NOMO-1 treated with dmso at 0.1 percent for 144 hours (cell line): Measurements from ENCODE around the gene POTEG.
"Not testable (repeated sequence)": the region's sequence is repeated elsewhere in the genome, so short reads cannot be mapped to it uniquely, and the experiment has no call there.

Experiments
- DNase-seq: peaks from one replicate; lab custom pipeline; 2025; ENCODE audit not compliant: unreplicated experiment; lab: John Stamatoyannopoulos, UW

The POTEG gene

DNA sequence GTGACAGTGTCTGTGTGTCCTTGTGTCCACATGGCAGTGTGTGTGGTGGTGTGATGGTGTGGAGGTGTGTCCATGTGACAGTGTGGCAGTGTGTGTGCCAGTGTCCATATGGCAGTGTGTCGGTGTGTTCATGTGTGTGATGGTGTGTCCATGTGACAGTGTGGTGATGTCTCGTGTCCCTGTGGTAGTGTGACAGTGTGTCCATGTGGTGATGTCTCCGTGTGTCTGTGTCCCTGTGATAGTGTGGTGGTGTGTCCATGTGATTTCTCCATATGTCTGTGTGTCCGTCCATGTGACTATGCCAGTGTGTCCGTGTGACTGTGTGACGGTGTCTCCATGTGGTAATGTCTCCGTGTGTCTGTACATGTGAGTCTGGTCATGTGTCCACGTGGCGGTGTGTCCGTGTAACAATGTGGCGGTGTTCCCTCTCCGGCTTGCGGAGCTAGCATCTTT, 59.7 kb downstream of the POTEG start:
- not testable (repeated sequence) for DNase-seq

DNA sequence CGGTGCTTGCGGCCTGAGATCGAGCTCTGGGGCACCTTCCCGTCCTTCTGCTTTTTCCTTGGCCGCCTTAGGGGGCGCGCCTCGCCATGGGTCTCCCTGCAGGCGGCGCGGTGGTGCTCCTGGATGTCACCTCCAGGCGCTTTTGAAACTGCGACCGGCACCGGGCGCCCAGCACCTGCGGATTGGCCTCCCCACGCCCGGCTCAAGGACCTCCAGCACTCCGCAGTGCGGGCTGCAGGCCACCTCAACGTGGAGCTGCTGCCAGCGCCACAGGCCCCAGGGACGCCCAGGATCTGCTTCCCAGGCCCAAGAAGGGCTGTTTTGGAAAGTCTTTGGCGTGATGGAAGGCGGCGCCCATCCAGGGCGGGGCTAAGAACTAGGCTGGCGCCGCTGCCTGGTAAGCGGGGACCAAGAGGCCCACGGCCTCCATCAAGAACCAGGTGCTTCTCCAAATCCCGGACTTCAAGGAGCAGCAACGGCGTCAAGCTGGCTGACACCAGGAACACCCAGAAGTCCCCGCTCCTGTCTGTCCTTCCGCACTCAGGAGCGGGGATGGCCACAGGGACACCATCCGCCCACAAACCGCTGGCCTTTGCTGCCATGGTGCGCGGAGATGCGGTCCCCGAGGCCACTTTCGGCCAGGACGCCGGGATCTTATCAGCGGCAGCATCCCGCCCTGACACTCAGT, 61.2 kb downstream of the POTEG start:
- not testable (repeated sequence) for DNase-seq

DNA sequence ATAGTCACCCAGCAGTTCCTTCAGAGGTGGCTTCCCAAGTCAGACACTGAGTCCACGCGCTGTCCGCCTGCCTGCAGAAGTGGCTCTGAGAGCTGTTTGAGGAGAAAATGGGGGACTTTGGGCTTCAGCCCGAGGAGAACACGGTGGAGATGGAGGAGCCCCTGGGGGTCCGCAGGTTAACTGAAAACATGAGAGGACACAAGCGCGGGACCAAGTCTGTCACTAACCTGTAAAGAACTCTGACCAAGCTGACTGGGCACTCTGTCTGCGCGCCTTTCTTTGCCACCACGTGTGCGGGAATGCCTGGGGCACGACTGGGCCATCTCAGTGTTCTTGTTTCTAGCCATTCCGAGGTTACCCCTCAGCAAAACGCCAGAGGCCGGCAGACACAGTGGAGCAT, 62.4 kb downstream of the POTEG start:
- DNase-seq = not testable (repeated sequence)

DNA sequence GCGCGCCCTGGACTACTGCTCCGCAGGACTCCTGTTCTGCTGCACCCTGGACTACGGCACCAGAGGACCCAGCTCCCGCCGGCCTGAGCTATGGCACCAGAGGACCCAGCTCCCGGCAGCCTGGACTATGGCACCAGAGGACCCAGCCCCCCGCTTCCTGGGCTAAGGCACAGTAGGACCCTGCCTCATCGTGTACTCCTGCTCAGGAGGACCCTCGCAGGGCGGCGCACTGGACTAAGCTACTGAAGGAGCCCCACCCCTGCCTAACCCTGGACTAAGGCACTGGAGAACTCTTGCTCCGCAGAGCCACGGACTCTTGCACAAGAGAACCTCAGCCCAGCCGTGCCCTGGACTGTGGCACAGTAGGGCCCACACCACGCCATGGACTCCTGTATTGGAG, 71.3 kb downstream of the POTEG start:
- not testable (repeated sequence) for DNase-seq

DNA sequence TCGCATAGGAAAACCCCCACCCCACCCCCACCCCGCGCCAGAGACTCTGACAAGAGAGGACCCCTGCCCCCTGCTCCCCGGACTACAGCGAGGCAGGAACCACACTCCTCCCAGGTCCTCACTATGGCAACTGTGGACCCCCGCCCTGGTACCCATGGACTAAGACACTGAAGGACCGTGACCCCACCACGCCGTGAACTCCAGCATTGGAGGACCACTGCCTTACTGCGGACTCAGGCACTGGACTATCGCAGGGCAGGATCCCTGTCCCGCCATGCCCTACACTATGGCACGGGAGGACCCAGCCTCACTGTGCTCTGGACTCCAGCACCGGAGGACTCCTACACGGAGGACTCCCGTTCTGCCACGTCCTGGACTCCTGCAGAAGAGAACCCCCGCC, 71.8 kb downstream of the POTEG start:
- not testable (repeated sequence) for DNase-seq

DNA sequence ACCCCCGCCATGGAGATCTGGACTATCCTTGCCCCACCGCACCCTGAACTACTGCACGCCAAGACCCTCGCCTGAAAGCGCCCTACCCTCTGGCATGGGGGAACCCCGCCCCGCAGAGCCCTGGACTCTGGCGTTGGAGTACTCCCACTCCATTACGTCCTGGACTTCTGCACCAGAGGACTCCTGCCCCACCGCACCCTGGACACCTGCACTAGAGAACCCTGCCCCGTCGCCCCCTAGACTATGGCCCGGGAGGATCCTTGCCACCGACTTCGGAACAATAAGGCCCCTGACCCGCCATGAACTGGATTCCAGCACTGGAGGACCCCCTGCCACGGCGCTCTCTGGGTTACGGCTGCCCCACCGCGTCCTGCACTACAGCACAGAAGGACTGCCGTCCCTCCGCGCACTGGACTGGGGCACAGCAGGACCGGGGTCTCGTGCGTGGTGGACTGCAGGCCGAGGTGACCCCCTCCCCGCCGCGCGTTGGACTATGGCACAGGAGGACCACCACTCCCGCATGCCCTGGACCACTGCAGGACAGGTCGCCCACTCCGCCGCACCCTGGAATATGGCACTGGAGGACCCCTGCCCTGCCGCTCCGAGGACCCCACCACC, 72.4 kb downstream of the POTEG start:
- not testable (repeated sequence) for DNase-seq

DNA sequence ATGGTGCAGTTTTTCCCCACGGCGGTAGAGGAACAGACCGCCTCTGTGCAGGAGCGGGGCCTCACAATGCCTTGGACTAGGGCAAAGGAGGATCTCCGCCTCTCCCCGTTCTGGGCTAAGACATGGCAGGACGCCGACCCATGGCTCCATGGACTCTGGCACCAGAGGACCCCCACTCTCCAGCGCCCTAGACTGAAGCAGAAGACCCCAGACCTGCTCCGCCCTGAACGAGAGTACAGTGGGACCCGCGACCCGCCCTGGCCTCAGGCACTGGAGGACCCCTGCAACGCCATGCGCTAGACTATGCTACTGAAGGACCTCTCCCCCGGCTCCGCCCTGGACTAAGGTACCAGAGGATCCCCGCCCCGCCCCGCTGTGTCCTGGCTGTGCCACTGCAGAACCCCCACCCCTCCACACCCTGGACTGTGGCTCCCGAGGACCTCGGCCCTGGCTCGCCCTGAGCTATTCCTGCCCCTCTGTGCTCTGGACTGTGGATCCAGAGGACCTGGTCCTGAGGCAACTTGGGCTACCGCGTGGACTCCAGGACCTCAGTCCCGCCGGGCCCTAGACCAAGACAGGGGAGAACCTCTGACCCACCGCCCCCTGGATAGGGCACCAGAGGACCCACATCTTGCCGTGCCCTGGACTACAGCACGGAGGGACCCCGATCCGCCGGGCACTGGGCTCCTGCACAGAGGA, 73.1 kb downstream of the POTEG start:
- DNase-seq = not testable (repeated sequence)
